HG02623 (cell line): ENCODE data around the gene CCR3.

Experiments
- ATAC-seq: cut with Tn5 transposase; IDR thresholded peaks from one replicate; pipeline ENCODE4 v1.9.1; 2021; ENCODE audit warnings: moderate library complexity; ENCODE audit not compliant: unreplicated experiment

CCR3 gene

GRCh38 chr3:46270474-46270873 is 28.2 kb downstream of the CCR3 start:
- ATAC-seq, result no peak

- no peak for ATAC-seq
These were observed 29.0 kb downstream of the CCR3 start for GRCh38 chr3:46271209-46271745.

GRCh38 chr3:46272028-46272451 is 29.8 kb downstream of the CCR3 start:
- no peak for ATAC-seq

- ATAC-seq, result no peak
These were observed 34.3 kb downstream of the CCR3 start for GRCh38 chr3:46276497-46277099.

GRCh38 chr3:46277476-46277875 is 35.2 kb downstream of the CCR3 start:
- no peak for ATAC-seq

GRCh38 chr3:46278816-46279672 is 36.8 kb downstream of the CCR3 start:
- no peak for ATAC-seq

- no peak for ATAC-seq
These were observed 38.0 kb downstream of the CCR3 start for GRCh38 chr3:46280105-46280797.

GRCh38 chr3:46281551-46281950 is 39.3 kb downstream of the CCR3 start:
- ATAC-seq, result no peak

- no peak for ATAC-seq
These were observed 39.8 kb downstream of the CCR3 start for GRCh38 chr3:46282041-46282440.

GRCh38 chr3:46282696-46283095 is 40.4 kb downstream of the CCR3 start:
- ATAC-seq, result no peak

- no peak for ATAC-seq
These were observed 41.7 kb downstream of the CCR3 start for GRCh38 chr3:46283881-46284450.

GRCh38 chr3:46284981-46285683 is 42.9 kb downstream of the CCR3 start:
- no peak for ATAC-seq

- no peak for ATAC-seq
These were observed 43.8 kb downstream of the CCR3 start for GRCh38 chr3:46285931-46286619.

GRCh38 chr3:46286947-46287565 is 44.8 kb downstream of the CCR3 start:
- ATAC-seq, result no peak

GRCh38 chr3:46289551-46289950 is 47.3 kb downstream of the CCR3 start:
- no peak for ATAC-seq

- ATAC-seq, result no peak
These were observed 47.7 kb downstream of the CCR3 start for GRCh38 chr3:46289966-46290365.

GRCh38 chr3:46291046-46291445 is 48.8 kb downstream of the CCR3 start:
- ATAC-seq, result no peak

- ATAC-seq, result no peak
These were observed 50.9 kb downstream of the CCR3 start for GRCh38 chr3:46293035-46293724.
